Activated CD8-positive, alpha-beta memory T cell treated with anti-CD3 and anti-CD28 coated beads for 4 hours (primary cell): ENCODE results near the gene PATJ.
"Not testable (repeated sequence)": the region's sequence is repeated elsewhere in the genome, so short reads cannot be mapped to it uniquely, and the experiment has no call there.

Experiments used
- DNase-seq, 2 donors: peaks; one replicate each; pipeline ENCODE4 v3.0.0-alpha.2; 2020; ENCODE audit warnings: low read depth in 2 of 2

The PATJ gene

GRCh38 chr1:61748566-61748965 is 6.3 kb downstream of the PATJ start:
- DNase-seq = no peak

- DNase-seq = no peak
Measured at GRCh38 chr1:61749574-61749973, 7.3 kb downstream of the PATJ start.

- no peak for DNase-seq
Measured at GRCh38 chr1:61752921-61753389, 10.7 kb downstream of the PATJ start.

- no peak for DNase-seq
Measured at GRCh38 chr1:61753998-61754508, 11.8 kb downstream of the PATJ start.

GRCh38 chr1:61754545-61754944 is 12.3 kb downstream of the PATJ start:
- DNase-seq = no peak

- DNase-seq = no peak
Measured at GRCh38 chr1:61756773-61757172, 14.5 kb downstream of the PATJ start.

- no peak for DNase-seq
Measured at GRCh38 chr1:61757950-61758349, 15.7 kb downstream of the PATJ start.

GRCh38 chr1:61770131-61770530 is 27.9 kb downstream of the PATJ start:
- DNase-seq = no peak

GRCh38 chr1:61776091-61776490 is 33.8 kb downstream of the PATJ start:
- DNase-seq = no peak

- DNase-seq = no peak
Measured at GRCh38 chr1:61779231-61779630, 37.0 kb downstream of the PATJ start.

- DNase-seq = no peak
Measured at GRCh38 chr1:61781151-61781550, 38.9 kb downstream of the PATJ start.

- peak; percentile 10 to 47 for DNase-seq
Measured at GRCh38 chr1:61782771-61783170, 40.5 kb downstream of the PATJ start.

GRCh38 chr1:61784726-61785125 is 42.4 kb downstream of the PATJ start:
- DNase-seq = no peak

- no peak for DNase-seq
Measured at GRCh38 chr1:61790837-61791236, 48.6 kb downstream of the PATJ start.

- no peak for DNase-seq
Measured at GRCh38 chr1:61797045-61797755, 54.9 kb downstream of the PATJ start.

- not testable (repeated sequence) for DNase-seq
Measured at GRCh38 chr1:61801047-61801446, 58.8 kb downstream of the PATJ start.

- DNase-seq = no peak
Measured at GRCh38 chr1:61807606-61808140, 65.4 kb downstream of the PATJ start.

GRCh38 chr1:61808321-61808720 is 66.0 kb downstream of the PATJ start:
- DNase-seq = no peak

- DNase-seq = no peak
Measured at GRCh38 chr1:61808968-61809367, 66.7 kb downstream of the PATJ start.

GRCh38 chr1:61812916-61813315 is 70.6 kb downstream of the PATJ start:
- DNase-seq = no peak

- DNase-seq = no peak
Measured at GRCh38 chr1:61816191-61816590, 73.9 kb downstream of the PATJ start.

- no peak for DNase-seq
Measured at GRCh38 chr1:61818992-61819391, 76.7 kb downstream of the PATJ start.

- DNase-seq = no peak
Measured at GRCh38 chr1:61819421-61819820, 77.1 kb downstream of the PATJ start.
